Fibroblast of skin of right biceps (primary cell): ENCODE data around the gene DPH5.
"Not testable (repeated sequence)": the region's sequence is repeated elsewhere in the genome, so short reads cannot be mapped to it uniquely, and the experiment has no call there.

Experiments
- DNase-seq: peaks from one replicate; pipeline ENCODE4 v3.0.0-alpha.2; 2013

DPH5 gene, protein sequence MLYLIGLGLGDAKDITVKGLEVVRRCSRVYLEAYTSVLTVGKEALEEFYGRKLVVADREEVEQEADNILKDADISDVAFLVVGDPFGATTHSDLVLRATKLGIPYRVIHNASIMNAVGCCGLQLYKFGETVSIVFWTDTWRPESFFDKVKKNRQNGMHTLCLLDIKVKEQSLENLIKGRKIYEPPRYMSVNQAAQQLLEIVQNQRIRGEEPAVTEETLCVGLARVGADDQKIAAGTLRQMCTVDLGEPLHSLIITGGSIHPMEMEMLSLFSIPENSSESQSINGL

DNA sequence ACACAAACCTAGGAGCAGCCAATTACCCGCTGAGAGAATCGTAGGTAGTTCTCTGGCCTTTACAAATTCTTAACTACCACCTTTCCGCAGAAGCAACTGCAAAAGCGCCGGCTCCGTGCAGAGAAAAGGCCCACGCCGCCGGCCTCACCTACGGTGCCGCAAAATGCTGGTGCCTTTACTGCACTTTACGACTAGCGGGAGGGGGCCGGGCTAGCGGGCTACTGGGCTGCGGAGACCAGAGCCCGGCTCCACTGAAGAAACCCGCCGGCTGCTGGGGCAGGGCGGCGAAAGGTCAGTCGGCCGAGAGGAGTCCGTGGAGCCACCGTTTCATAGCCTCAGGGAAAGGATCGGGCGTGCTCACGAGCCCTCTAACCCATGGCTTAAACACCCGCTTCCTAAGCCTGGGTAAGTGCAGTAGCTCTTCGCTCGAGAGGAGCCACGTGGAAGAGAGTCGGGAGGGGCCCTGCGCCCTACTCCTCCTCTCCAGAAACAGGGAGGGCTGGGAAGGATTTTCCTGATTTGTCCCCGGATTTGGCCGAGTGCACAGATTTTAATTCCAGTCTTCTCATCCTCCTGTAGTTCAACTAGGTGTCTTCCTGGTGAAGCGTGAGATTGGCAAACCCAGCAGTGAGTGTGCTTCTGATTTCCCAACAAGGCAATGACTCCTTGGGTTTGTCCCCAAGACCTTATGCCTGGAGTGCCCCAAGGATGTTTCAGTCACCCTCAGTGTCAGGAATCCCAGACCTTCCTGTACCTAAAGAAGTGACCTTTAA is at the start of gene DPH5:
Gene DPH5, minus strand, starts transcription at position 128 of the 773 bp plus-strand sequence. CDS start 341 bp downstream, outside the sequence.
- DNase-seq, result peak; percentile 94

DNA sequence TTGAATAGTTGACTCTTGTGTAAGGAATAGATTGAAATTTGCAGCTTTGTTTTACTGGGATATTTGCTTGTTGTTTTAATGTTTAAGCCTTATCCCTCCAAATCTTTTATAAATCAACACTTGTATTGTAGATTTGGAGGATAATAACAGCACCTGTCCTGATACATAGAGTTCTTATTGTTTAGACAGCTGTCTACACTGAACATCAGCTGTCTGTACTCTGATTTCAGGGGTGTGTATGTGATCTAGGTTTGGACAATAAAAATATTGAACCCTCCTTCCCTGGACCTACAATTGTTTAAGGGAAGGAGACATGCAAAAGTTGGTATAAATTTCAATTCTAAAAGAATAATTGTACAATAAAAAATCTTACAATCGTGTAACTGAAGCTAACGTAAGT is 48.3 kb upstream of the DPH5 start:
- no peak for DNase-seq

DNA sequence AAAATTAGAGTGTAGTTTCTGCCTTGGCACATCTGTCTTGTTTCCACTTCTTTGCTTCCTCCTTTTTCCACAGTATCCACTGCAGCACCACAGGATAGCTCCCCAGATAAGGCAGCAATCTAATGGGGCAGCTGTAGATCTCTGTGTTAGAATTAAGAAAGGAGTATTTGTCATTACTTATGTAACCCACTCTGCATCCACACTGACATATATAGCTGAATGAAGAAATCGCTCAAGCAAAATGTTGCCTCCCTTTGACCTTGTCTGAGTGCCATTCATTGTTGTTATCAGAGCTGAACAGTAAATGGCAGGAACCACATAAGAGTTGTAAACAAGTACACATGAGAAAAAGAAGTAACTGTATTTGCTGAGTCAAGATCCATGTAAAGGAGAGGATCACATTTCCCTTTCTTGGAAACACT is 45.9 kb upstream of the DPH5 start:
- no peak for DNase-seq

DNA sequence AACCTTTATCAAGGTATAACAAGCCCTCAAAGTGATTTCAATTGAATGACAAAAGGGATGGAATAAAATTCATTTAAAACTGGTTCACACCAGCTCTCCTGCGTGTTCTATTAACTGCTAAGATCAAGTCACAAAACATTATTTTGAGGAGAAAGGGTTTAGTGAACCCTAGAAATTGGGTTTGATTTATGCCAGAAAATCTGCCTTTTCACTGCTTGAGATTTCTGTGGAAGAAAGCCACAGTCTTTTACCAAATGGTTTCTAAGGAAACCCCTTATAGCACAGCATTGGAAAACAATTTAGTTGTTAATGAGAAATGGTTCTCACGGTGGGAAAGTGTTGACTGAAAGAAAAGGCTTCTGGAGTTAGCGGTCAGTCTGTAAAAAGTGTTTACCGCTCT is 43.6 kb upstream of the DPH5 start:
- no peak for DNase-seq

DNA sequence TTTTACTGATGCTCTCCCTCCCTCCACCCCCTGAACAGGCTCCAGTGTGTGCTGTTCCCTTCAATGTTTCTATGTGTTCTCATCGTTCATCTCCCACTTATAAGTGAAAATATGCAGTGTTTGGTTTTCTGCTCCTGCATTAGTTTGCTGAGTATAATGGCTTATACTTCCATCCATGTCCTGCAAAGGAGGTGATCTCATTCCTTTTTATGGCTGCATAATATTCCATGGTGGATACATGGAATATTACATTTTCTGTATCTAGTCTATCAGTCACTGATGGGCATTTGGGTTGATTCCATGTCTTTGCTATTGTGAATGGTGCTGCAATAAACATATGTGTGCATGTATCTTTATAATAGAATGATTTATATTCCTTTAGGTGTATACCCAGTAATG is 41.4 kb upstream of the DPH5 start:
- DNase-seq, result not testable (repeated sequence)

DNA sequence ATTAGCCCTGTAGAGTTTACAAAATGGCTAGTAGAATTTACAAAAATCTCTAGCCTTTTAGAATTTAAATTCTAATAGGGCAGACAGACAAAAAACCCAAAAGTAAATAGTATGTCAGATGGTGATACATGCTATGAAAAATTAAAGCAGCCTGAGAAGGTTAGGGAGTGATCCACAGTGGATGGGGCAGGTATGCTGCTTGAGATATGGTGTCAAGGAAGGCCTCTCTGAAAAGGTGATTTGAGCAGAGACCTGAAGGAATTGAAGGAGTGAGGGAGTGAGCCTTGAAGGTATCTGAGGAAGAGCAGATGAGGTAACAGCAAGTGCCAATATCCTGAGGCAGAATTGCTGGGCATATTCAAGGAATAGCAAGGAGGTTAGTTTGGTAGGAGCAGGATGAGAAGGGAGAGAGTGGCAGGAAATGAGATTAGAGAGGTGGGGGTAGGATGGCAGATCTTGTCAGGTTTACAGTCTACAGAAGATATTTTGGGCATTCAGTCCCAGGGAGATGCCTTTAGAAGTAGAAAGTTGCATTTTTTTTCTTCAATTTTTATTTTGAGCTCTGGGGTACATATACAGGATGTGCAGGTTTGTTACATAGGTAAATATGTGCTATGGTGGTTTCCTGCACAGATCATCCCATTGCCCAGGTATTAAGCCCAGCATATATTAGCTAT is 40.8 kb upstream of the DPH5 start:
- DNase-seq, result no peak

DNA sequence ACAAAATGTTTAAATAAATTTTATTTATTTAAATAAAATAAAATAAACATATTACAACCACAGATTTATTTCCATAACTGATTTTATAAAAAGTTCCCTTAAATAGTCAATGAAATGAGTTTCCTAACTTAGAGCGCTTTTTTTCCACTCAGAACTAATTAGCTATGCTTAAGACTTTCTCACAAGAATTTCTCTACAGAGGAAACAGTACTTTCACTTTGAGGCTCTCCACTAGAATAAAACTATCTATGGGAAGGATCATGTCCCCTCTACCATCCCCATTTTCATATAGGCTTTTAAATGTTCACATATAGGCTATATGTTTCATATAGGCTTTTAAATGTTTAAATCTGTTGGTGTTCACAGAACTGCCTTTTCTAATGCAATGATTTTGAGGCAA is 40.0 kb upstream of the DPH5 start:
- no peak for DNase-seq

DNA sequence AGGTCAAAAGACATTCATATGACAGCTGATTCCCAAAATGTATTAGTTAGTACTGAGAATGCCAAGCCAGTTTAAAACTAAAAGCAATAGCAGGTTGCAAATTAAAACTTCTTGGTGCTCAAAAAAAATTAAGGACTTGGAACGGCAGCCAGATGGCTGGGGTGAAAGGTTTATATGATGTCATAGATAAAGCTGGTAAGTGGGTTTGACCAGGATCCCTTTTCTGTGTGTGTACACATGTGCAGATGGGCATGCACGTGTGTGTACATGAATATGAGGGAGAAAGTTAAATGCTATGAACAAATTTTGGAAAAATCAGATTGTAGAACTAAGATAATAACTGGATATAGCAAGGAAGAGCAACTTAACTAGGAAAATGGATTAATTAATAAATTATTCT is 39.1 kb upstream of the DPH5 start:
- DNase-seq, result no peak

DNA sequence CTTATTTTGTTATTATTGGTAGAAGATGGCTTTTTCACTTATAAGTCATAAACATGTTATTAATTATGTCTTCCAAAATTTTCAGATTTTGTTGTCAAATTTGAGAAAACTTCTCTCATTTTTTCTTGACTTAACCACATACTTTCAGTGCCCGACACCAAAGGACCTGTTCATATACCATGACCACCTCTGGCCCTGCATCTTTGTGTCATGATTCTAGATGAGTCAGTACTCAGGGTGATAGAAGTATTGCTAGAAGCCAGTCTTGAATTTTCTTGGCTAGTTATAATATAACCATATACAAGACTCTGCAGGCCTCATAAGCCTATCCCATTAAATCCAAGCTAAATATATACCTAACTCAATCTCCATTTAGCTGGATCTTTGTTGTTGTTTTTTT is 35.4 kb upstream of the DPH5 start:
- DNase-seq, result no peak

DNA sequence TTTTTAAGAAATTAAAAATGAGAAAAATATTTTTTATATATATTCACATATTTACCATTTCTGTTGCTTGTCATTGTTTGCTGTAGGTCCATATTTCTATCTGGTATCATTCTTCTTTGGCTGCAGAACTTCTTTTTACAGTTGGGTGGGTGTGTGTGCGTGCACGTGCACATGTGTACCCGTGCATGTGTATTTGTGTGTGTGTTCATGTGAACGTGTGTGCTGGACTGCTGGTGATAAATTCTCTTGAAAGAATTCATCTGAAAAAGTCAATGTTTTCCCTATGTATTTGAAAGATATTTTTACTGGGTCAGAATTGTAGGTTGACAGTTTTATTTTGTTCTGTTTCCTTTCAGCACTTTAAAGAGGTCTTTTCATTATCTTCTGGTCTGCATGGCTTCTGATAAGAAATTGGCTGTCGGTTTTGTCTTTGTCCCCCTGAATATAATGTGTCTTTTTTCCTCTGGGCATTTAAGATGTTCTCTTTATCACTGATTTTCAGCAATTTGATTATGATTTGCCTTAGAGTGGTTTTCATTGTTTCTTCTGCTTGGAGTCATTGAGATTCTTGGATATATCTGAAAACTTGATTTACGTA is 34.5 kb upstream of the DPH5 start:
- no peak for DNase-seq

DNA sequence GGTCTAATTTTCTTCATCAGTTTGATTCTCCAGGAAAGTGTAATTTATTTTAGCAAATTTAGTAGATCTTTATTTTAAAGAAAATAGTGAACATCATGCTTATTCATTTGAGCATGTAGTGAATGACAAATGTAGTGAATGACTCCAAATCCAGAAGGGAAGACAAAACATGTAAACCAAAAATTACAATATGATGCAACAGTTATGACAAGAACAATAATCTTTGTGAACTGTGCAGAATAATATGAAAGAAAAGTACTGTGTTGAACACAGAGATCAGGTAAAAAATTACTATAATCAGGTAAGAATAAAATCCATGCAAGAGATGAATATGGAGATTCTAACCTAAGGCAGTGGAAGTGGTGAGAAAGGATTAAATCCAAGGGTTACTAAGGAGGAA is 30.0 kb upstream of the DPH5 start:
- DNase-seq, result no peak

DNA sequence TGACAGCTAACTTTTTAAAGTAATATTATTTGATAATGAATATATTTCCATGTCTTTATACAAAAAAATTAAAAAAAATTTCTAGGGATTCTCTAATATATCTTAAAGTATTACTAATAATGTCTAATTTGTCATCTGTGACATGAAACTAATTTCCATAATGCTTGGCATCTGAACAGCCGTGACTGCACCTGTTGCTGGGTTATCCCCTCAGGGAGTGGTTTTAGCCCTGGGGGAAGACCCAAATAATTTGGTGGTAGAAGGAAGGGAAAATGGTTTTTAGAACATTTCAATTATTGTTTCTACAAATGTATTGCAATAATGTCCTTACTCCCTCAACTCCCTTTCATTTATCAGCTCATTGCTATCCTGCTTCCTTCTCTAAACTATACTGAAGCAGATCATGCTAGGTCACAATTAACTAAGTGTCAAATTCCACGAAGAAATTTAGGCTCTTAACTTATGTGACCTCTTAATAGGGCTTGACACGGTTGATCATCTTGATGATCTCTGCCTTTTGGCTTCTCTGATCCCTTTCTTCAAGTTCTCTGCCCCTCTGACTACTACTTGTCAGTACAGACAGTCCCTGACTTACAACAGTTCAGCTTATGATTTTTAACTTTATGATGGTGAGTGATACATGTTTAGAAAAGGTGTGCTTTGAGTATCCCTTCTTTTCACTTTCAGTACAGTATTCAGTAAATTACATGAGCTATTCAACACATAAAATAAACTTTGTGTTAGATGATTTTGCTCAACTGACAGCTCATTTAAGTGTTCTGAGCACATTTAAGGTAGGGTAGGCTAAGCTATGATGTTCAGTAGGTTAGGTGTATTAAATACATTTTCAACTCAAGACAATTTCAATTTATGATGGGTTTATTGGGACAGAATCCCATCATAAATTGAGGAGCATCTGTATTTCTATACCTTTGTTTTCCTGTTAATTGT is 26.4 kb upstream of the DPH5 start:
- DNase-seq, result no peak

DNA sequence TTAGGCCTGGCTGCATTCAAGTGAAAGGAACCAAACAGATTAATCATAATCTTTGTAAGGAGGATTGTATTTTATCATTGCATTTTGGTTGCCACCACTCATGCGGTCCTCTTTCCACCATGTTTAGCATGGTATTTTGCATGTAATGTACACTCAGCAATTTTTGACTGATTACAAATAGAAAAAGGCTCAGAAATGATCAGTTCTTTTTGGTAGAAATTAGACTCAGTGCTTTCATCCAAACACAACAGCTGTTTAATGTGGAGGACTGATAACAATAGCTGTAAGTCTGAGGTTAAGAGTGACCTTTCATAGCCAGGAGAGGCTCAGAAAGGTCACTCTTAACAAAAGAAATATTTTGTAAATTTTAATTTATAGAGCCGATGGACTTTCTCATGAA is 25.3 kb upstream of the DPH5 start:
- DNase-seq, result no peak

DNA sequence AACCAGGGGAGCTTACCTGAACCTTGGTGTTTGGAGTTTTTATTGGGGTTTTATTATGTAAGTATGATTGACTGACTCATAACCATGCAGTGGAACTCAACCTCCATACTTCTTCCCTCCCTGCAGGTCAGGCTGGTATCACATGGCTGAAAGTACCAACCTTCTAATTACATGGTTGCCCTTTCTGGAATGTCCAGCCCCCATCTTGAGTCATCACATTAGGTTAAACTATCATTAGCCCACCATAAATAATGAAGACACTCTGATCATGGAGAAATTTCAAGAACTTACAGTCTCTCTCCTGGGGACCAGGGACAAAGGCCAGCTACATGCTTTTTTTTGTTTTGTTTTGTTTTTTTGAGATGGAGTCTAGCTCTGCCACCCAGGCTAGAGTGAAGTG is 19.2 kb upstream of the DPH5 start:
- no peak for DNase-seq

DNA sequence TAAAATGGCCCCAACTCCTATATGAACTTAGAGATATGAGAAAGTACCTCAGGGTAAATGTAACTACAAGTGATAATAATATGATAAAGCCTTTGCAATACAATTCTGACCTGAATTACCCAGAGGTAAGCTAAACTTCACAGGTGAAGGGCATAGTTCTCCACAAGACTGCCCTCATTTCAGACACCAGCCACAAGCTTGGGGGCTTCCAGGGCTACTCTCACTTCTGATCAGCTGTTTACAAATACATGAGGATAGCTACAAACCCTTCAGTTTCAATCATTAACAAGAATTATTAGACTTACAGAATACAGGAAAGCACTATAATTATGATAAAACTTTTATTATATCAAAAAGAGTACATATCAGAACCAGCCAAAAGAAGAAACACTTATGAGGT is 18.7 kb upstream of the DPH5 start:
- no peak for DNase-seq

DNA sequence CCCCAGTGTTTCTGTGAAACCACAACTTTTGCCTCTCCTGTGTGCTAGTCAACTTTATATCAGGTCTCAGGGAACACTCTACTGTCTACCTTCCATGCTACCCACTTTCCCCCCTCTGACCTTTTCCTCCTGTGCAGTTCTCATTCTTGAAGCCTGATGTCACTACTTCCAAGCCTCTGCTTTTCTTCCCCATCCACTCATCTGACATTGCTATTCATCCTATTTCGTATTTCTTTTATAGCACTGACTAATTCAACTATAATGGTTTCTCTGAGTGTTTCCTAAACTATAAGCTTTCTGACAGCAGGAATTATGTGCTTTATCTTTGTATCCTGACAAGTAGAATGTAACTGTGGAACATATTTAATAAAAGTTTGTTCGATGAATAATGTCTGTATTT is 18.2 kb upstream of the DPH5 start:
- peak; percentile 69 for DNase-seq

DNA sequence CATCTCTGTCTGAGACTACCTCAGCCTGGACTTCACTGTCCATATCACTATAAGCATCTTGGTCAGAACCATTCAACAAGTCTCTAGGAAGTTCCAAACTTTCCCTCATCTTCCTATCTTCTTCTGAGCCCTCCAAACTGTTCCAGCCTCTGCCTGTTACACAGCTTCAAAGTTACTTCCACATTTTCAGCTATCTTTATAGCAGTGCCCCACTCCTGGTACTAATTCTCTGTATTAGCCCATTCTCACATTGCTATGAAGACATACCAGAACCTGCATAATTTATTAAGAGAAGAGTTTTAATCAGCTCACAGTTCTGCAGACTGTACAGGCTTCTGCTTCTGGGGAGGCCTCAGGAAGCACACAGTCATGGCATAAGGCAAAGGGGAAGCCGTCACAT is 15.7 kb upstream of the DPH5 start:
- no peak for DNase-seq

DNA sequence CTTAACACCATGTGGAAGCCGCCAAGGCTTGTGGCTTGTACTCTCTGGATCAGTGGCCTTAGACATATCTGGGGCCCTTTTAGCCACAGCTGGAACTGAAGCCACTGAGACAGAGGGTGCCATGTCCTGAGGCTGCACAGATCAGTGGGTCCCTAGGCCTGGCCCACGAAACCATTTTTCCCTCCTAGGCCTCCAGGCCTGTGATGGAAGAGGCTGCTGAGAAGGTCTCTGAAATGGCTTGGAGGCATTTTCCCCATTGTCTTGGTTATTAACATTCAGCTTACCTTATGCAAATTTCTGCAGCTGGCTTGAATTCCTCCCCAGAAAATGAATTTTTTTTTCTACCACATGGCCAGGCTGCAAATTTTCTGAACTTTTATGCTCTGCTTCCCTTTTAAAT is 15.1 kb upstream of the DPH5 start:
- no peak for DNase-seq

DNA sequence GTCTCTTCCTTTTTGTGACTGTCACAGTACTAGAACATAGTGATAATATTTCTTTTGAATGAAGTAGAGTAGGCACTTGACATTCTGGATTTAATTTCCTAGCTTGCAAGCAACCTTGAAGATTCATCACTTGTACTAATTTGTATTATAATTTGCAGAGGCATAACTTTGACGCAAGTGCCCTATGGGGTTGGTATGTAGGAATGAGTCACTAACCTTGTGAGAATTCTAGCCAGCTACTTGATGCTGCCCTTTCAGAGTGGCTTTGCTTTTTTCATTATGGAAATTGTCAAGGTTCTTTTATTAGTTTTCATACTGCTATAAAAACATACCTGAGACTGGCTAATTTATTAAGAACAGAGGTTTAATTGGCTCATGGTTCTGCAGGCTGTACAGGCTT is 13.7 kb upstream of the DPH5 start:
- DNase-seq, result peak; percentile 8

DNA sequence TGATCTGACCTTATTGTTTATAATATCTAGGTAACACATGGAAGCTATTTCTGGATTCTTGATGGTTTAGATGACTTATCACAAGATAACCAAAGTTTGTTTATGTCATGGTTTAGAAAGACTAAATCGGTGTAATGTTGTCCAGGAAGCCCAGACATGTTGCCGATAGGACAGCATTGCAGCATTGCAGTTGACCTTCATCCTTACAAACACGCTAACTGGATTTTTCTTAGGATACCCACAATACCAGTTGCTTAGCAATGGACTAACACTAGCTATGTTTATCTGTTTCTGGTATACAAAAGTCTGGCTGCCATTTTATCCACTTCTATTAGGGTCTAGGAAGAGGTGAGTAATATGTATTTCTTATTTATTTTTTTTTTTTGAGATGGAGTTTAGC is 11.7 kb upstream of the DPH5 start:
- no peak for DNase-seq

DNA sequence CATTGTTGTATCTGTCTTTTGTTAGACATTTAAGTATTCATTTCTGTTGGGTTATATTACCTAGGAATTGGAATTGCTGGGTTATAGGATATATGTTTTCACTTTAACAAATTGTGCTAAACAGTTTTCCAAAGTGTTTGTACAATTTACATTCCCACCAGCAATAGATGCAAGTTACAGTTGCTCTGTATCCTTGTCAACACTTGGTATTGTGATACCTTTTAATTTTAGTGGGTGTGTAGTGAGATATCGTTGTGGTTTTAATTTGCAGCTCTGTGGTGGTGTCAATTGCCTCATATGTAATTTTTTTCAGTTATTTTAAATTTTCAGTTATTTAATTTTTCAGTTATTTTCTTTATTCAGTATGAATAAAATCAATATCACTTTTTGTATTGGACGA is 7.4 kb upstream of the DPH5 start:
- DNase-seq, result no peak

DNA sequence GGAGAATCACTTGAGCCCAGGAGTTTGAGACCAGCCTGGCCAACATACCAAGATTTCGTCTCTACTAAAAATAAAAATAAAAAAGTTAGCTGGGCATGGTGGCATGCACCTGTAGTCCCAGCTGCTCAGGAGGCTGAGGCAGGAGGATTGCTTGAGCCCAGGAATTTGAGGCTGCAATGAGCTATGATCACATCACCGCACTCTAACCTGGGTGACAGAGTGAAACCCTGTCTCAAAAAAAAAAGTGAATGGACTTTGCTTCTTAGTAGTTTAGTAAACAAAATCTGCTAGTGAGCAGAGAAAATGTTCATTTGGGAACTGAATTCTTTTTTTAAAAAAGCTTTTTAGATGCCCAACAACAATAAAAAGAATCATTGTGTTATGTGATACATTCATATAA is 6.5 kb upstream of the DPH5 start:
- DNase-seq, result not testable (repeated sequence)

DNA sequence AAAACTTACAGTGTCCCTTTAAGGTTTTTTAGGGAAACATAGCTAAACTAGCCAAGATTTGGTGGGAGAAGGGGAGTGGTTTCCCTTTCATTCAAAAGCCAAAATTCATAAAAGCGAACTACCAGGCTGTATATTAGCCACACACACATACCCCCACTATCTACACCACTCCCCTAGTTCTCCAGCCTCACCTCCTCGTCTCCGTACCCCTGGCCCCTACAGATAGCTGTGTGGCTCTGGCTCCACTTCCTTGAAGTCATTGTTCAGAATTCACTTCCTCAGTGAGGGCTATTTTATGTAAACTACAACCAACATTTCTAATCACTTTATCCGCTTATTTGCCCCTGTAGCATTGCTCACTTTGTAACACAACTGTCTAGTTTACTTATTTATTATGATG is 5.3 kb upstream of the DPH5 start:
- DNase-seq, result no peak
